Pancreas (tissue), 10 donors: ENCODE results near the gene RAP1A. TPM values are rescaled to one million over a fixed set of nuclear protein-coding genes. Genes with fewer than 3 reads are reported as not detected.
A peak's percentile ranks its signal among the peaks of the same experiment; 100 is the strongest.

Experiments
- ATAC-seq, 4 donors: fragments of 200-7000 bp; cut with Tn5 transposase; one replicate each; pipeline versions ENCODE4 v1.8.0 to v1.9.1; 2020; ENCODE audit warnings: mild to moderate bottlenecking in 4 of 4, moderate library complexity in 4 of 4
- DNase-seq, 6 donors: peaks; one replicate each; pipeline ENCODE4 v3.0.0-alpha.2; 2020
- FAIRE-seq: peaks from 2 replicates; lab custom pipeline; 2012; peaks lifted over from hg19 to GRCh38; lab: Jason Lieb, UNC
- H3K27ac ChIP-seq, 4 donors: fragments of 200-600 bp; sonication (generic); 1 replicate in 3 of 4; 2 replicates in 1 of 4; pipeline versions ENCODE4 v1.5.0 to v1.8.0; 2020
- H3K27me3 ChIP-seq, 4 donors: fragments of 200-600 bp; one replicate each; pipeline ENCODE4 v1.8.0; 2021
- H3K36me3 ChIP-seq, 3 donors: fragments of 200-600 bp; sonication (generic) in 1 of 3; one replicate each; pipeline versions ENCODE4 v1.5.0 to v1.8.0; 2020 to 2021
- H3K4me1 ChIP-seq, 3 donors: fragments of 200-600 bp; one replicate each; pipeline ENCODE4 v1.8.0; 2021
- H3K4me3 ChIP-seq, 4 donors: fragments of 200-600 bp; sonication (generic) in 2 of 4; one replicate each; pipeline versions ENCODE4 v1.5.0 to v1.8.0; 2020 to 2021
- H3K9me3 ChIP-seq, 4 donors: fragments of 200-600 bp; one replicate each; pipeline ENCODE4 v1.8.0; 2021
- WGBS, 2 donors: extraction: QIAGEN DNeasy Blood & Tissue Kit; methylation state at CpG; one replicate each; pipeline ENCODE4 v1.1.7; 2013; 5-methylcytosine and 5-hydroxymethylcytosine counted together
- intact Hi-C, 3 donors: fragments of 100-400 bp; cut with DNase I; formaldehyde crosslinking; loops; one replicate each; pipeline versions ENCODE4 v1.11.1 to v1.14.2; 2022
- polyA plus RNA-seq, 2 donors: library from polyadenylated mRNA; stranded (reverse); fragments of 200-250 nt; gene quantifications; one replicate each; pipeline ENCODE4 v1.2.3, GENCODE V29; 2013
- total RNA-seq, 6 donors: library from RNA; stranded (reverse); fragmentation: NEBNext Ultra II Directional in 4 of 6; extraction: Animal tissue kit (Norgen Biotek cat#: 25700) in 4 of 6; gene quantifications; one replicate each; pipeline versions ENCODE4 v1.2.1 to v1.2.4, GENCODE V29; 2021 to 2023
- TF ChIP-seq, protein P1 (sequence below), 4 donors: fragments of 200-600 bp; sonication (generic) in 3 of 4; IDR thresholded peaks; one replicate each; pipeline versions ENCODE4 v1.5.0 to v1.8.0; 2021; ENCODE audit warnings: antibody characterized with exemption in 4 of 4
- donor health status: healthy with polysubstance abuse.
- donor health status: DM: no; HTN: no; CAD: no; lungs with moderate emphysema.
- donor health status: DM: no; HTN: no; CAD: no.
- donor health status: control.
- donor health status: control.
- donor health status: Bipolar disorder and iron deficiency.
- donor health status: DM: yes; HTN: yes; CAD: no.
- donor health status: DM: no; HTN: no; CAD: no.
- donor health status: DM: no; HTN: no; CAD: no.
- donor health status: DM: yes; HTN: yes; CAD: no.

RAP1A gene
- total and polyA plus RNA-seq, 8 donors, result 17.0 to 35.1 (median 21.5) TPM

DNA sequence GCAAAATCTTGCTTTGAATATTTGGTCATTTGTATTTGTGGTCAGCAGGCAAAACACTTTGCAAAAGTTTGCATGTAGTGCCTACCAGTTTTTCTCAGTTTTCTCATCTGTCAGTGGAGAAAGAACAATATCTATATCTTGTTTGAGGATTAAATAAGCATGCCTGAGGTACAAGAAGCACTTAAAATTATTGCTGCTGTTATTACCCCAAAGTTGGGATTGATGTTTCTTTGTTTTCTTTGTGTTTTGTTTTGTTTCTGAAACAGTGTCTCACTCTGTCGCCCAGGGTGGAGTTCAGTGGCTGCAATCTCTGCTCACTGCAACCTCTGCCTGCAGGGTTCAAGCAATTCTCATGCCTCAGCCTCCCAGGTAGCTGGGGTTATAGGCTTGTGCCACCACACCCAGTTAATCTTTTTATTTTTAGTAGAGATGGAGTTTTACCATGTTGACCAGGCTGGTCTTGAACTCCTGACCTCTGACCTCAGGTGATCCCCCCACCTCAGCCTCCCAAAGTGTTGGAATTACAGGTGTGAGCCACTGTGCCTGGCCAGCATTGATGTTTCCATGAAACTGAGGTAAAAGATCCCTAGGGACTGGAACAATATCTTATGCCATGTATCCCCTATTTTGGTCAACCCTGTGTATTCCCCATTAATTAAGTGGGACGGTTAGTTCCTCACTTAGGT, 15.9 kb downstream of the RAP1A start:
- no peaks in the 10 kb centered on the region for H3K36me3 ChIP-seq
- DNase-seq (no peak), ATAC-seq (no peak), FAIRE-seq (no peak)
- no peak overlapping the region for H3K27ac ChIP-seq
- 90 to 92% methylated on average over 2 of the region's 2 CpGs for WGBS, 2 donors
- peaks cover 0 to 18% (median 15%) of the 10 kb centered on the region in 3 donors for H3K4me1 ChIP-seq
- H3K9me3 ChIP-seq, result no peaks in the 10 kb centered on the region
- H3K27me3 ChIP-seq, result no peaks in the 10 kb centered on the region
- TF ChIP-seq, protein P1, sequence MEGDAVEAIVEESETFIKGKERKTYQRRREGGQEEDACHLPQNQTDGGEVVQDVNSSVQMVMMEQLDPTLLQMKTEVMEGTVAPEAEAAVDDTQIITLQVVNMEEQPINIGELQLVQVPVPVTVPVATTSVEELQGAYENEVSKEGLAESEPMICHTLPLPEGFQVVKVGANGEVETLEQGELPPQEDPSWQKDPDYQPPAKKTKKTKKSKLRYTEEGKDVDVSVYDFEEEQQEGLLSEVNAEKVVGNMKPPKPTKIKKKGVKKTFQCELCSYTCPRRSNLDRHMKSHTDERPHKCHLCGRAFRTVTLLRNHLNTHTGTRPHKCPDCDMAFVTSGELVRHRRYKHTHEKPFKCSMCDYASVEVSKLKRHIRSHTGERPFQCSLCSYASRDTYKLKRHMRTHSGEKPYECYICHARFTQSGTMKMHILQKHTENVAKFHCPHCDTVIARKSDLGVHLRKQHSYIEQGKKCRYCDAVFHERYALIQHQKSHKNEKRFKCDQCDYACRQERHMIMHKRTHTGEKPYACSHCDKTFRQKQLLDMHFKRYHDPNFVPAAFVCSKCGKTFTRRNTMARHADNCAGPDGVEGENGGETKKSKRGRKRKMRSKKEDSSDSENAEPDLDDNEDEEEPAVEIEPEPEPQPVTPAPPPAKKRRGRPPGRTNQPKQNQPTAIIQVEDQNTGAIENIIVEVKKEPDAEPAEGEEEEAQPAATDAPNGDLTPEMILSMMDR (IDR thresholded peaks at IDR 0.05), result no peak
- intact Hi-C loops, result no loop called here
- H3K4me3 ChIP-seq, result no peak overlapping the region

DNA sequence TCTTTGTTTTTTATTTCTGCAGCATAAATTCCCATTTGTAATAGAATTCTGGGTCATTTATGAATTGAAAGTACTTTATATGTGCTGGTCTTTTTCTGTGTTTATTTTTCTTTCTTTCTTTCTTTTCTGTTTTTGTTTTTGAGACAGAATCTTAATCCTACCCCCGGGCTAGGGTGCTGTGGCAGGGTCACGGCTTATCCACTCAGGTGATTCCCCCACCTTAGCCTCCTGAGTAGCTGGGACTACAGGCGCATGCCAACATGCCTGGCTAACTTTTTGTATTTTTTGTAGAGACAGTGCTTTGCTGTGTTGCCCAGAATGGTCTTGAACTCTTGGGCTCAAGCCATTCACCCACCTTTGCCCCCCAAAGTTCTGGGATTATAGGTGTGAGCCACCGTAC, 18.7 kb downstream of the RAP1A start:
- no peak overlapping the region for H3K27ac ChIP-seq
- intact Hi-C loops, result no loop called here
- TF ChIP-seq, protein P1 (IDR thresholded peaks at IDR 0.05), result no peak
- H3K36me3 ChIP-seq, result no peaks in the 10 kb centered on the region
- no peak overlapping the region for H3K4me3 ChIP-seq
- DNase-seq (no peak), FAIRE-seq (no peak), ATAC-seq (no peak)
- no peaks in the 10 kb centered on the region for H3K27me3 ChIP-seq
- no peaks in the 10 kb centered on the region for H3K9me3 ChIP-seq
- H3K4me1 ChIP-seq, result peaks cover 0 to 18% (median 15%) of the 10 kb centered on the region in 3 donors
- WGBS, 2 donors, result 51 to 61% methylated on average over 4 of the region's 4 CpGs

DNA sequence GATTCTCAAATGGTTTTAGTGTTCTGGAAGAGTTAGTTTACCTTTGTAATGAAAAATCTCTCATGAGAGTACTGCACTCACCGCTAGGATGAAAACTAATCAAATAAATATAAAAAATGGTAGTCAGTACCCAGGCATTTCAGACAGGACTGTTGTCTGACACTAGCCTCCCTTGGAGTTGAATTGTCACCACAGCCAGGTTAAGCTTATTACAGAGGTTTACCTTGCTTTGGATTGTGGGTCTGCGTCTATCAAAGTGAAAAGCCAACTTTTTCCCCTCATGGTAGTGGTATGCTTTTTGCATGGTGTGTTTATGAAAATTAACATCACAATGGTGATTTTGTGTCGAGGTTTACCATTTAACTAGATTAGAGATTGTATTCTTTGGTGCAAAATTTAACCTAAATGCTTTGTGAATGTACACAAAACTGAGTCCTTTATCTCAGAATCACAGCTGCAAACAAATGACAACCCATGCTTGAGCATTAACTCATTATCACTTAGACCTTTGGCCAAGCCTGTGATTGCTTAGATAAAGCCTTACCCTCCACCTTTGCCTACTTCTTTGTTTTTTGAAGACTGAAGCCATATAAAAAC, 20.1 kb downstream of the RAP1A start:
- H3K27me3 ChIP-seq, result no peaks in the 10 kb centered on the region
- no peak overlapping the region for H3K4me3 ChIP-seq
- no peaks in the 10 kb centered on the region for H3K36me3 ChIP-seq
- intact Hi-C loops, result loop anchor here in 1 of 3 donors (10.0 kb wide), 1 partner anchor 125 kb away; no protein-coding TSS in a partner anchor
- TF ChIP-seq, protein P1 (IDR thresholded peaks at IDR 0.05), result no peak
- peaks cover 0 to 18% (median 15%) of the 10 kb centered on the region in 3 donors for H3K4me1 ChIP-seq
- no peak for DNase-seq
- no peaks in the 10 kb centered on the region for H3K9me3 ChIP-seq
- no peak for FAIRE-seq
- ATAC-seq, result peak in 1 of 4 donors; percentile 17
- WGBS, 2 donors, result 50 to 51% methylated on average over 3 of the region's 3 CpGs
- no peak overlapping the region for H3K27ac ChIP-seq

DNA sequence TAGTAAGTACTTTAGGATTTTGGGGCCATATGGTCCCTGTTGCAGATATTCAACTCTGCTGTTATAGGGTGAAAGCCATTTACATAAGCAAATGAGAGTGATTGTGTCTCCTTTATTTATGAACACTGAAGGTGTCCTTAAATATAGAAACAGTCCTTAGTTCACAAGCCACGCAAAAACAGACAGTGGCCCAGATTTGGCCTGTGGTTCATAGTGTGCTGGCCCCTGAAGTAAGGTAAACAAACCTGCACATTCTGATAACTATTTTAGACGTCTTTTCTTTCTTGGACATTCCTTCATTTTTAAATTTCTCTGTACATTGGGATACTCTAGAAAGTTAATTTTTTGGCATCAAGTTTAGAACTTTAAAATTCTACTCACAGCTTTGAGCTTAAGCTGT, 23.5 kb downstream of the RAP1A start:
- DNase-seq, result no peak
- no peak for FAIRE-seq
- Histone ChIP-seq H3K4me1 (peaks cover 0 to 18% (median 15%) of the 10 kb centered on the region in 3 donors), H3K27me3 (no peaks in the 10 kb centered on the region), H3K4me3 (no peak overlapping the region), H3K9me3 (no peaks in the 10 kb centered on the region), H3K27ac (no peak overlapping the region), H3K36me3 (no peaks in the 10 kb centered on the region)
- ATAC-seq, result no peak
- TF ChIP-seq, protein P1 (IDR thresholded peaks at IDR 0.05), result no peak
- 34 to 45% methylated on average over 2 of the region's 2 CpGs for WGBS, 2 donors
- intact Hi-C loops, result loop anchor here in 1 of 3 donors (10.0 kb wide), 1 partner anchor 128 kb away; no protein-coding TSS in a partner anchor

DNA sequence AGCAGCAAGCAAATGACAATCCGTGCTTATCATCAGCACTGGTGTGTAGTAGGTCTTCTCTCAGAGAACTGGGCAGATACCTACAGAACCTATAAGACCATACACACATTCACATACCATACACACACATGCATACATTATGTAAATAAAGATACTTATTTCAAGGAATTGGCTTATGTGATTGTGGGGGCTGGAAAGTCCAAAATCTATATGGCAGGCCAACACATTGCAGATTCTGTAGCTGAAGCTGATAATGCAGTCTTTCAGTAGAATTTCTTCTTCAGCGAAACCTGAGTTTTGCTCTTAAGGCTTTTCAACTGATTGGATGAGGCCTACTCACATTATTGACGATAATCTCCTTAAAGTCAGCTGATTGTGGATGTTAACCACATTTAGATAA, 24.1 kb downstream of the RAP1A start:
- no peaks in the 10 kb centered on the region for H3K9me3 ChIP-seq
- intact Hi-C loops, result loop anchor here in 1 of 3 donors (10.0 kb wide), 1 partner anchor 129 kb away; no protein-coding TSS in a partner anchor
- no peak overlapping the region for H3K27ac ChIP-seq
- FAIRE-seq (no peak), ATAC-seq (no peak), DNase-seq (no peak)
- no peaks in the 10 kb centered on the region for H3K36me3 ChIP-seq
- TF ChIP-seq, protein P1 (IDR thresholded peaks at IDR 0.05), result no peak
- H3K4me1 ChIP-seq, result peaks cover 0 to 12% (median 10%) of the 10 kb centered on the region in 3 donors
- 96 to 99% methylated on average over 3 of the region's 3 CpGs for WGBS, 2 donors
- no peak overlapping the region for H3K4me3 ChIP-seq
- H3K27me3 ChIP-seq, result no peaks in the 10 kb centered on the region
